WTC11 (cell line): ENCODE measurements around the gene PPP1R37. TPM values are rescaled to one million over a fixed set of nuclear protein-coding genes. Genes with fewer than 3 reads are reported as not detected.
A peak's percentile ranks its signal among the peaks of the same experiment; 100 is the strongest.

Experiments
- ATAC-seq: fragments of 200-7000 bp; cut with Tn5 transposase; 2 replicates; pipeline ENCODE4 v1.10.0; 2021; ENCODE audit warnings: mild to moderate bottlenecking, moderate library complexity
- CTCF ChIA-PET: fragments of 300-600 bp; sonication (Branson Sonifier 250); formaldehyde crosslinking; loops from one replicate; lab custom pipeline; 2021; ENCODE audit warnings: antibody characterized with exemption; lab: Charles Lee
- POLR2A ChIA-PET: fragments of 350-600 bp; sonication (Branson Sonifier 250); formaldehyde crosslinking; loops from one replicate; lab custom pipeline; 2021; ENCODE audit warnings: antibody characterized with exemption; lab: Charles Lee
- DNase-seq: peaks from one replicate; pipeline ENCODE4 v3.0.0; 2021; ENCODE audit warnings: low spot score
- H3K27ac Mint-ChIP-seq: 2 replicates; pipeline ENCODE4 v1.8.0; 2021; ENCODE audit warnings: mixed read lengths
- H3K27me3 Mint-ChIP-seq: 2 replicates; pipeline ENCODE4 v1.8.0; 2021; ENCODE audit warnings: low read depth, mild to moderate bottlenecking, moderate library complexity, mixed read lengths
- H3K36me3 Mint-ChIP-seq: 2 replicates; pipeline ENCODE4 v1.8.0; 2021; ENCODE audit warnings: mixed read lengths
- H3K4me1 Mint-ChIP-seq: 2 replicates; pipeline ENCODE4 v1.8.0; 2022; ENCODE audit warnings: mixed read lengths
- H3K4me3 Mint-ChIP-seq: 2 replicates; pipeline ENCODE4 v1.8.0; 2021; ENCODE audit warnings: mild to moderate bottlenecking, moderate library complexity, mixed read lengths
- H3K9me3 Mint-ChIP-seq: 2 replicates; pipeline ENCODE4 v1.8.0; 2021; ENCODE audit warnings: mixed read lengths
- EMX1 ChIP-seq: fragments of 250-450 bp; sonication (Bioruptor Pico); IDR thresholded peaks from 2 replicates; pipeline ENCODE4 v1.8.0; 2021; ENCODE audit warnings: mild to moderate bottlenecking
- JAZF1 ChIP-seq: fragments of 250-450 bp; sonication (Bioruptor Pico); IDR thresholded peaks from 2 replicates; pipeline ENCODE4 v1.9.0; 2021; ENCODE audit warnings: moderate library complexity, mild to moderate bottlenecking, inconsistent platforms
- JUN ChIP-seq: sonication (generic); formaldehyde crosslinking; IDR thresholded peaks from 2 replicates; pipeline ENCODE4 v1.8.0; 2023; ENCODE audit warnings: mild to moderate bottlenecking, missing genetic modification reagents
- KAT7 ChIP-seq: sonication (generic); formaldehyde crosslinking; IDR thresholded peaks from 2 replicates; pipeline ENCODE4 v1.8.1; 2023; ENCODE audit warnings: missing genetic modification reagents, mild to moderate bottlenecking, borderline replicate concordance
- MXD4 ChIP-seq: fragments of 250-450 bp; sonication (Bioruptor Pico); IDR thresholded peaks from 2 replicates; pipeline ENCODE4 v1.8.0; 2021; ENCODE audit warnings: mild to moderate bottlenecking, moderate library complexity, borderline replicate concordance
- RORB ChIP-seq: fragments of 250-450 bp; sonication (Bioruptor Pico); IDR thresholded peaks from 2 replicates; pipeline ENCODE4 v1.9.0; 2021; ENCODE audit warnings: mild to moderate bottlenecking
- SMAD4 ChIP-seq: sonication (generic); formaldehyde crosslinking; IDR thresholded peaks from 2 replicates; pipeline ENCODE4 v1.8.0; 2022; ENCODE audit warnings: mild to moderate bottlenecking, missing genetic modification reagents
- SP1 ChIP-seq: sonication (generic); formaldehyde crosslinking; conservative IDR thresholded peaks from 2 replicates; pipeline ENCODE4 v1.8.1; 2022; ENCODE audit warnings: missing genetic modification reagents
- TCF7 ChIP-seq: sonication (generic); formaldehyde crosslinking; IDR thresholded peaks from 2 replicates; pipeline ENCODE4 v1.8.0; 2022; ENCODE audit warnings: mild to moderate bottlenecking, low read depth, missing genetic modification reagents, moderate library complexity
- TEAD1 ChIP-seq: sonication (generic); formaldehyde crosslinking; IDR thresholded peaks from 2 replicates; pipeline ENCODE4 v1.8.0; 2022; ENCODE audit warnings: mild to moderate bottlenecking, missing genetic modification reagents
- ZNF423 ChIP-seq: fragments of 250-450 bp; sonication (Bioruptor Pico); IDR thresholded peaks from 2 replicates; pipeline ENCODE4 v2.1.2; 2022; ENCODE audit warnings: mild to moderate bottlenecking, moderate library complexity
- total RNA-seq: library from RNA; stranded (reverse); gene quantifications from 3 replicates; pipeline ENCODE4 v1.2.3, GENCODE V29; 2021
- TF ChIP-seq, protein P1 (sequence below): sonication (generic); formaldehyde crosslinking; IDR thresholded peaks from 2 replicates; pipeline ENCODE4 v1.8.0; 2022; ENCODE audit warnings: mild to moderate bottlenecking, missing genetic modification reagents
- TF ChIP-seq, protein P2 (sequence below): sonication (generic); formaldehyde crosslinking; IDR thresholded peaks from 2 replicates; pipeline ENCODE4 v1.8.1; 2023; ENCODE audit warnings: mild to moderate bottlenecking, missing genetic modification reagents, moderate library complexity
- TF ChIP-seq, protein P3 (sequence below): fragments of 250-450 bp; sonication (Bioruptor Pico); IDR thresholded peaks from 2 replicates; pipeline ENCODE4 v1.9.0; 2021; ENCODE audit warnings: mild to moderate bottlenecking
- TF ChIP-seq, protein P4 (sequence below): sonication (generic); formaldehyde crosslinking; IDR thresholded peaks from 2 replicates; pipeline ENCODE4 v1.8.0; 2022; ENCODE audit warnings: missing genetic modification reagents
- TF ChIP-seq, protein P5 (sequence below): sonication (generic); formaldehyde crosslinking; IDR thresholded peaks from 2 replicates; pipeline ENCODE4 v1.8.0; 2022; ENCODE audit warnings: mild to moderate bottlenecking, missing genetic modification reagents
- TF ChIP-seq, protein P6 (sequence below): sonication (generic); formaldehyde crosslinking; IDR thresholded peaks from 2 replicates; pipeline ENCODE4 v1.8.1; 2022; ENCODE audit warnings: missing genetic modification reagents, borderline replicate concordance
- TF ChIP-seq, protein P7 (sequence below): sonication (generic); formaldehyde crosslinking; IDR thresholded peaks from 2 replicates; pipeline ENCODE4 v1.8.1; 2022; ENCODE audit warnings: mild to moderate bottlenecking, missing genetic modification reagents, moderate library complexity, borderline replicate concordance

PPP1R37 gene
- total RNA-seq, 1 experiment from 2014 or later, result 35.4 TPM

DNA sequence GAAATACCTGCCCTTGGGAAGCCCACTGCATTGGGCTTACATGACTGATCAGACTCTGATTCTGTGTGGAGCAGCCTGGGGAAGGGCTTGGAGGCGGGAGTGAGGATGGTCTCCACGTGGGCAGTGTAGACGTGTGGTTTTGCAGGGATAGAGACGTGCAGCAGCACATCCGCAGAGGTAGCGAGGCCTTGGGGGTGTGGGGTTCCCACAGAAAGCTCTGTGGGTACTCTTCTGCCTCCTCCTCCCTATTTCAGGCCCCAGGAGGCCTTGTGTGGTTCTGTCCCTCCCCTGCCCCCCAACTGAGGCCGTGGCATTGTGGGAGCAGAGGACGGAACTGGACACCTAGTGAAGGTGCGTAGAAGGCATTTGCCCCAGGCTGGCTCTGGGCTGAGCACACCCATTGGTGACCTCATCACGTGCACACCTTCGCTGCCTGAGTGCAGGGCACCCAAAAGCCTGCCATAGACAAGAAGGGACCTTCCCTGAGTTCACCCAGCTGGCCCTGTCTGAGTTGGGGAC, 28.9 kb downstream of the PPP1R37 start:
- Mint-ChIP-seq H3K4me3 (no peak overlapping the region), H3K27me3 (no peaks in the 10 kb centered on the region), H3K9me3 (no peaks in the 10 kb centered on the region), H3K36me3 (no peaks in the 10 kb centered on the region), H3K4me1 (peaks cover 10% of the 10 kb centered on the region), H3K27ac (peak overlapping the region; percentile 65; the same call in 1 of the 2 replicates)
- TF ChIP-seq MXD4 (CRISPR knock-in tag) (no peak), TEAD1 (CRISPR knock-in tag) (no peak)
- TF ChIP-seq, protein P1, sequence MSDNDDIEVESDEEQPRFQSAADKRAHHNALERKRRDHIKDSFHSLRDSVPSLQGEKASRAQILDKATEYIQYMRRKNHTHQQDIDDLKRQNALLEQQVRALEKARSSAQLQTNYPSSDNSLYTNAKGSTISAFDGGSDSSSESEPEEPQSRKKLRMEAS (CRISPR knock-in tag), result no peak
- TF ChIP-seq, protein P2, sequence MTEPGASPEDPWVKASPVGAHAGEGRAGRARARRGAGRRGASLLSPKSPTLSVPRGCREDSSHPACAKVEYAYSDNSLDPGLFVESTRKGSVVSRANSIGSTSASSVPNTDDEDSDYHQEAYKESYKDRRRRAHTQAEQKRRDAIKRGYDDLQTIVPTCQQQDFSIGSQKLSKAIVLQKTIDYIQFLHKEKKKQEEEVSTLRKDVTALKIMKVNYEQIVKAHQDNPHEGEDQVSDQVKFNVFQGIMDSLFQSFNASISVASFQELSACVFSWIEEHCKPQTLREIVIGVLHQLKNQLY (CRISPR knock-in tag), result no peak
- TF ChIP-seq, protein P3, sequence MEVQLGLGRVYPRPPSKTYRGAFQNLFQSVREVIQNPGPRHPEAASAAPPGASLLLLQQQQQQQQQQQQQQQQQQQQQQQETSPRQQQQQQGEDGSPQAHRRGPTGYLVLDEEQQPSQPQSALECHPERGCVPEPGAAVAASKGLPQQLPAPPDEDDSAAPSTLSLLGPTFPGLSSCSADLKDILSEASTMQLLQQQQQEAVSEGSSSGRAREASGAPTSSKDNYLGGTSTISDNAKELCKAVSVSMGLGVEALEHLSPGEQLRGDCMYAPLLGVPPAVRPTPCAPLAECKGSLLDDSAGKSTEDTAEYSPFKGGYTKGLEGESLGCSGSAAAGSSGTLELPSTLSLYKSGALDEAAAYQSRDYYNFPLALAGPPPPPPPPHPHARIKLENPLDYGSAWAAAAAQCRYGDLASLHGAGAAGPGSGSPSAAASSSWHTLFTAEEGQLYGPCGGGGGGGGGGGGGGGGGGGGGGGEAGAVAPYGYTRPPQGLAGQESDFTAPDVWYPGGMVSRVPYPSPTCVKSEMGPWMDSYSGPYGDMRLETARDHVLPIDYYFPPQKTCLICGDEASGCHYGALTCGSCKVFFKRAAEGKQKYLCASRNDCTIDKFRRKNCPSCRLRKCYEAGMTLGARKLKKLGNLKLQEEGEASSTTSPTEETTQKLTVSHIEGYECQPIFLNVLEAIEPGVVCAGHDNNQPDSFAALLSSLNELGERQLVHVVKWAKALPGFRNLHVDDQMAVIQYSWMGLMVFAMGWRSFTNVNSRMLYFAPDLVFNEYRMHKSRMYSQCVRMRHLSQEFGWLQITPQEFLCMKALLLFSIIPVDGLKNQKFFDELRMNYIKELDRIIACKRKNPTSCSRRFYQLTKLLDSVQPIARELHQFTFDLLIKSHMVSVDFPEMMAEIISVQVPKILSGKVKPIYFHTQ (CRISPR knock-in tag), result no peak
- ChIA-PET POLR2A (no interaction called here), CTCF (no interaction called here)
- DNase-seq (no peak), ATAC-seq (no peak)

DNA sequence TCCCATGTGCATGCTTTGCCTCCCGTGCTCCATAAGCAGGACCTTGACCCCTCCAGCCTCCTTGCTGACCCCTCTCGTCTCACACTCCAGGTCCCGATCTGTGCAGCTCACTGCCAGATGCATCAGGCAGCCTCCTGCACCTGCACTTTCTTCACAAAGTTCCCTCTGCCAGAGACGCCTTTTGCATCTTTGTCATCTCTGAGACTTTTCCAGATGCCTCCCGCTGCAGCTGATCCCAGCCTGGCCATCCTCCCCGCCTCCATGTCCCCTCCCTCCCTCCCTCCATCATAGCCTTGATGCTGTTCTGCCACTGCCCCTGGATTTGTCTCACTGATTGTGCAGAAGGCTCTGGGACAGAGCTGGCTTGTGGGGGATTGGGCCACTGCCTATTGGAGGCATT, 29.9 kb downstream of the PPP1R37 start:
- ChIA-PET POLR2A (no interaction called here), CTCF (interaction anchor here (0.7 kb wide), 2 partner anchors 17 to 134 kb away, joined by 3 read pairs; no protein-coding TSS in a partner anchor)
- no peaks in the 10 kb centered on the region for H3K36me3 Mint-ChIP-seq
- no peak overlapping the region for H3K4me3 Mint-ChIP-seq
- H3K4me1 Mint-ChIP-seq, result peaks cover 7% of the 10 kb centered on the region
- ATAC-seq (no peak), DNase-seq (no peak)
- no peak overlapping the region for H3K27ac Mint-ChIP-seq
- no peaks in the 10 kb centered on the region for H3K27me3 Mint-ChIP-seq
- no peaks in the 10 kb centered on the region for H3K9me3 Mint-ChIP-seq
- TF ChIP-seq JUN (CRISPR knock-in tag) (no peak), SMAD4 (CRISPR knock-in tag) (no peak), SP1 (CRISPR knock-in tag) (no peak), KAT7 (CRISPR knock-in tag) (no peak), TCF7 (CRISPR knock-in tag) (no peak), RORB (CRISPR knock-in tag) (no peak), EMX1 (CRISPR knock-in tag) (no peak), ZNF423 (CRISPR knock-in tag) (no peak), JAZF1 (CRISPR knock-in tag) (no peak)
- TF ChIP-seq, protein P4, sequence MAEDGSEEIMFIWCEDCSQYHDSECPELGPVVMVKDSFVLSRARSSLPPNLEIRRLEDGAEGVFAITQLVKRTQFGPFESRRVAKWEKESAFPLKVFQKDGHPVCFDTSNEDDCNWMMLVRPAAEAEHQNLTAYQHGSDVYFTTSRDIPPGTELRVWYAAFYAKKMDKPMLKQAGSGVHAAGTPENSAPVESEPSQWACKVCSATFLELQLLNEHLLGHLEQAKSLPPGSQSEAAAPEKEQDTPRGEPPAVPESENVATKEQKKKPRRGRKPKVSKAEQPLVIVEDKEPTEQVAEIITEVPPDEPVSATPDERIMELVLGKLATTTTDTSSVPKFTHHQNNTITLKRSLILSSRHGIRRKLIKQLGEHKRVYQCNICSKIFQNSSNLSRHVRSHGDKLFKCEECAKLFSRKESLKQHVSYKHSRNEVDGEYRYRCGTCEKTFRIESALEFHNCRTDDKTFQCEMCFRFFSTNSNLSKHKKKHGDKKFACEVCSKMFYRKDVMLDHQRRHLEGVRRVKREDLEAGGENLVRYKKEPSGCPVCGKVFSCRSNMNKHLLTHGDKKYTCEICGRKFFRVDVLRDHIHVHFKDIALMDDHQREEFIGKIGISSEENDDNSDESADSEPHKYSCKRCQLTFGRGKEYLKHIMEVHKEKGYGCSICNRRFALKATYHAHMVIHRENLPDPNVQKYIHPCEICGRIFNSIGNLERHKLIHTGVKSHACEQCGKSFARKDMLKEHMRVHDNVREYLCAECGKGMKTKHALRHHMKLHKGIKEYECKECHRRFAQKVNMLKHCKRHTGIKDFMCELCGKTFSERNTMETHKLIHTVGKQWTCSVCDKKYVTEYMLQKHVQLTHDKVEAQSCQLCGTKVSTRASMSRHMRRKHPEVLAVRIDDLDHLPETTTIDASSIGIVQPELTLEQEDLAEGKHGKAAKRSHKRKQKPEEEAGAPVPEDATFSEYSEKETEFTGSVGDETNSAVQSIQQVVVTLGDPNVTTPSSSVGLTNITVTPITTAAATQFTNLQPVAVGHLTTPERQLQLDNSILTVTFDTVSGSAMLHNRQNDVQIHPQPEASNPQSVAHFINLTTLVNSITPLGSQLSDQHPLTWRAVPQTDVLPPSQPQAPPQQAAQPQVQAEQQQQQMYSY (CRISPR knock-in tag), result no peak
- TF ChIP-seq, protein P5, sequence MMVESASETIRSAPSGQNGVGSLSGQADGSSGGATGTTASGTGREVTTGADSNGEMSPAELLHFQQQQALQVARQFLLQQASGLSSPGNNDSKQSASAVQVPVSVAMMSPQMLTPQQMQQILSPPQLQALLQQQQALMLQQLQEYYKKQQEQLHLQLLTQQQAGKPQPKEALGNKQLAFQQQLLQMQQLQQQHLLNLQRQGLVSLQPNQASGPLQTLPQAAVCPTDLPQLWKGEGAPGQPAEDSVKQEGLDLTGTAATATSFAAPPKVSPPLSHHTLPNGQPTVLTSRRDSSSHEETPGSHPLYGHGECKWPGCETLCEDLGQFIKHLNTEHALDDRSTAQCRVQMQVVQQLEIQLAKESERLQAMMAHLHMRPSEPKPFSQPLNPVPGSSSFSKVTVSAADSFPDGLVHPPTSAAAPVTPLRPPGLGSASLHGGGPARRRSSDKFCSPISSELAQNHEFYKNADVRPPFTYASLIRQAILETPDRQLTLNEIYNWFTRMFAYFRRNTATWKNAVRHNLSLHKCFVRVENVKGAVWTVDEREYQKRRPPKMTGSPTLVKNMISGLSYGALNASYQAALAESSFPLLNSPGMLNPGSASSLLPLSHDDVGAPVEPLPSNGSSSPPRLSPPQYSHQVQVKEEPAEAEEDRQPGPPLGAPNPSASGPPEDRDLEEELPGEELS, result no peak
- TF ChIP-seq, protein P6, sequence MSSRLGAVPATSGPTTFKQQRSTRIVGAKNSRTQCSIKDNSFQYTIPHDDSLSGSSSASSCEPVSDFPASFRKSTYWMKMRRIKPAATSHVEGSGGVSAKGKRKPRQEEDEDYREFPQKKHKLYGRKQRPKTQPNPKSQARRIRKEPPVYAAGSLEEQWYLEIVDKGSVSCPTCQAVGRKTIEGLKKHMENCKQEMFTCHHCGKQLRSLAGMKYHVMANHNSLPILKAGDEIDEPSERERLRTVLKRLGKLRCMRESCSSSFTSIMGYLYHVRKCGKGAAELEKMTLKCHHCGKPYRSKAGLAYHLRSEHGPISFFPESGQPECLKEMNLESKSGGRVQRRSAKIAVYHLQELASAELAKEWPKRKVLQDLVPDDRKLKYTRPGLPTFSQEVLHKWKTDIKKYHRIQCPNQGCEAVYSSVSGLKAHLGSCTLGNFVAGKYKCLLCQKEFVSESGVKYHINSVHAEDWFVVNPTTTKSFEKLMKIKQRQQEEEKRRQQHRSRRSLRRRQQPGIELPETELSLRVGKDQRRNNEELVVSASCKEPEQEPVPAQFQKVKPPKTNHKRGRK, result no peak
- TF ChIP-seq, protein P7, sequence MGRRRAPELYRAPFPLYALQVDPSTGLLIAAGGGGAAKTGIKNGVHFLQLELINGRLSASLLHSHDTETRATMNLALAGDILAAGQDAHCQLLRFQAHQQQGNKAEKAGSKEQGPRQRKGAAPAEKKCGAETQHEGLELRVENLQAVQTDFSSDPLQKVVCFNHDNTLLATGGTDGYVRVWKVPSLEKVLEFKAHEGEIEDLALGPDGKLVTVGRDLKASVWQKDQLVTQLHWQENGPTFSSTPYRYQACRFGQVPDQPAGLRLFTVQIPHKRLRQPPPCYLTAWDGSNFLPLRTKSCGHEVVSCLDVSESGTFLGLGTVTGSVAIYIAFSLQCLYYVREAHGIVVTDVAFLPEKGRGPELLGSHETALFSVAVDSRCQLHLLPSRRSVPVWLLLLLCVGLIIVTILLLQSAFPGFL (CRISPR knock-in tag), result no peak
